ENCODE measurements around the gene RAB11FIP3.

RAB11FIP3 gene

GRCh38 chr16:424033-424622, 1.3 kb upstream of the RAB11FIP3 start:
- no peak for DNase-seq (ENCODE audit: low spot score)

GRCh38 chr16:424623-425081, 797 bp upstream of the RAB11FIP3 start:
- DNase-seq (ENCODE audit: low spot score): no peak

- DNase-seq (ENCODE audit: low spot score): no peak
Measured at GRCh38 chr16:425740-426114, 278 bp downstream of the RAB11FIP3 start.

- no peak for DNase-seq (ENCODE audit: low spot score)
Measured at GRCh38 chr16:426115-426905, 861 bp downstream of the RAB11FIP3 start.

GRCh38 chr16:426906-427249, 1.4 kb downstream of the RAB11FIP3 start:
- no peak for DNase-seq (ENCODE audit: low spot score)

- no peak for DNase-seq (ENCODE audit: low spot score)
Measured at GRCh38 chr16:427250-427649, 1.8 kb downstream of the RAB11FIP3 start.

- DNase-seq (ENCODE audit: low spot score): no peak
Measured at GRCh38 chr16:430904-431303, 5.5 kb downstream of the RAB11FIP3 start.

GRCh38 chr16:440627-441026, 15.2 kb downstream of the RAB11FIP3 start:
- no peak for DNase-seq (ENCODE audit: low spot score)

- DNase-seq (ENCODE audit: low spot score): no peak
Measured at GRCh38 chr16:441447-441846, 16.0 kb downstream of the RAB11FIP3 start.

- no peak for DNase-seq (ENCODE audit: low spot score)
Measured at GRCh38 chr16:442976-443375, 17.5 kb downstream of the RAB11FIP3 start.

GRCh38 chr16:444027-444426, 18.6 kb downstream of the RAB11FIP3 start:
- no peak for DNase-seq (ENCODE audit: low spot score)

GRCh38 chr16:445566-445965, 20.1 kb downstream of the RAB11FIP3 start:
- DNase-seq (ENCODE audit: low spot score): no peak

- no peak for DNase-seq (ENCODE audit: low spot score)
Measured at GRCh38 chr16:450385-450784, 24.9 kb downstream of the RAB11FIP3 start.

- no peak for DNase-seq (ENCODE audit: low spot score)
Measured at GRCh38 chr16:450785-451512, 25.5 kb downstream of the RAB11FIP3 start.

- DNase-seq (ENCODE audit: low spot score): no peak
Measured at GRCh38 chr16:454397-454940, 29.0 kb downstream of the RAB11FIP3 start.

- no peak for DNase-seq (ENCODE audit: low spot score)
Measured at GRCh38 chr16:455453-455852, 30.0 kb downstream of the RAB11FIP3 start.

- DNase-seq (ENCODE audit: low spot score): no peak
Measured at GRCh38 chr16:456891-457483, 31.5 kb downstream of the RAB11FIP3 start.

- DNase-seq (ENCODE audit: low spot score): no peak
Measured at GRCh38 chr16:457732-458400, 32.4 kb downstream of the RAB11FIP3 start.

GRCh38 chr16:459761-460160, 34.3 kb downstream of the RAB11FIP3 start:
- DNase-seq (ENCODE audit: low spot score): no peak

GRCh38 chr16:460787-461186, 35.3 kb downstream of the RAB11FIP3 start:
- DNase-seq (ENCODE audit: low spot score): no peak

- no peak for DNase-seq (ENCODE audit: low spot score)
Measured at GRCh38 chr16:463071-463470, 37.6 kb downstream of the RAB11FIP3 start.

GRCh38 chr16:466651-467050, 41.2 kb downstream of the RAB11FIP3 start:
- DNase-seq (ENCODE audit: low spot score): no peak
